GM21423 (cell line): ENCODE data around the gene TCIRG1.
"Not testable (repeated sequence)": the region's sequence is repeated elsewhere in the genome, so short reads cannot be mapped to it uniquely, and the experiment has no call there.

Experiments used
- ATAC-seq: cut with Tn5 transposase; IDR thresholded peaks from one replicate; pipeline ENCODE4 v1.9.1; 2021; ENCODE audit warnings: mild to moderate bottlenecking, moderate library complexity; ENCODE audit not compliant: unreplicated experiment

The TCIRG1 gene

GRCh38 chr11:68077617-68078582 lies 39.1 kb downstream of the TCIRG1 start:
- peak; percentile 78 for ATAC-seq

DNA sequence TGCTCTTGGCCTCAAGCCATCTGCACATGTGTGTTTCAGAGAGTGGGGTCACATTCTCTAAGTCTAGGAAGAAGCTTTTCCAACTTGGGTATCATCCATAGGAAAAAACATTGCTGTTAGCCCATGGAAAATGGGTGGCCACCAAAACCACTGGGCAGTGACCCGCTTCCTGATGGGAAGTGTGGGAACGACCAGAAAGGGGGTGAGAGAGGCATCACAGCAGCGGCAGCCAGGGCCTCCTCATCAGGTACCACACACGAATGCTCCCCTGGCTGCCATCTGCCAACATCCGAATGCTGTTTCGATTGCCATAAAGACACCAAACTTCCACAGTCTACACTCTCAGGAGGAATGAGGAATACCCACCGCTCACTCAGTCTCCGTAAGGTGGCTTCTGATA lies 42.0 kb downstream of the TCIRG1 start:
- ATAC-seq: no peak

DNA sequence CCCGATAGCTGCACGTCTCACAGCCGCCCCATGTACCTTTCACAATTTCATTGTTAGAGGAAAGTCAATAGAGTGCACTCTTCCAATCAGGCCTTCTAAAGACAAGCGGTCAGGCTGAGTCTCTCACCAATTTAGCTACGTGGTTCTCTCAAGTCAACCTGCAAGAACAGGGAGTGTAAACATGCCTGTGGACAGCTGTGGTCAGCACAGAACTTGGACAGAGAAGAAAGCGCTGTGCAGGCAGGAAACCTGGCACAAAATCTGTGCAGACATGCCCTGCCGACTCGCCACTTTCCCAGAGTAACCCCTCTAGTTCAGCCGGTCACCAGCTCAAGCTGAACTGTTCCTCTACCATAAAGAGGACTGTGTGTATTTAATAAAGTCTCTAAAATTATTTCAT lies 42.9 kb downstream of the TCIRG1 start:
- no peak for ATAC-seq

DNA sequence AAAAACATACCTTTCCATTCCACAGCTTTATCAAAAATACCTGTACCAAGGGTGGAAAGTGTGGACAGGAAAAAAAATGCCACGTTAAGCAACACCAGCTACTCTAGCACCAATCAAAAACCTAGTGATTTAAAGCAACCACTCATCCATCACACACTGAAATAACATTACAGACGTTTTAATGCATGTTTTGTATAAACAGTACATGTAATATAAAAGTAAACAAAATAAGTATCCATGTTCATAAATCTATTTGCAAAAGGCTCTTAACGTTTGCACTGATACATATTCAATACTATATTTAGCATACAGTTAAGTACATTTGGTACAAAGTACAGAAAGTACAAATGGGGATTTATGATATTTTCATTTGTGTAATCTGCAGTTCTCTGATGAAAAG lies 43.7 kb downstream of the TCIRG1 start:
- no peak for ATAC-seq

DNA sequence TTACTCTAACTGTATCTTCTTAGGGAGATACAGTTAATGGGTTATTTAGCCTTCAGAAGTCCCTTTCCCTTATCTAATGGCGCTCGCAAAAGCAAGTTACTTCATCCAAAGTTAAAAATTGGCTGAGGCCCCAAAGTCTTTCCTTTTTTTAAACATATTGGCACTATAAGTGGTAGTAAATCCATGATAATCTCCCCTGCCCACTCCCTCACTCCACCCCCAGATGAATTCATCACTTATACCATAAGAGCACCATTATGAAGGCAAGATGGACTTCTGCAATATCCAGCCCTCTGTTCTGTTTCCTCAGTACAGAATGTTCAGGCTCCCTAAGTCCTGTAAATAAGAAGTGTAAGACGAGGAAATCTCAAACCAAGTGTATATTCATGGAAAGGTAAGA lies 44.7 kb downstream of the TCIRG1 start:
- ATAC-seq: no peak

DNA sequence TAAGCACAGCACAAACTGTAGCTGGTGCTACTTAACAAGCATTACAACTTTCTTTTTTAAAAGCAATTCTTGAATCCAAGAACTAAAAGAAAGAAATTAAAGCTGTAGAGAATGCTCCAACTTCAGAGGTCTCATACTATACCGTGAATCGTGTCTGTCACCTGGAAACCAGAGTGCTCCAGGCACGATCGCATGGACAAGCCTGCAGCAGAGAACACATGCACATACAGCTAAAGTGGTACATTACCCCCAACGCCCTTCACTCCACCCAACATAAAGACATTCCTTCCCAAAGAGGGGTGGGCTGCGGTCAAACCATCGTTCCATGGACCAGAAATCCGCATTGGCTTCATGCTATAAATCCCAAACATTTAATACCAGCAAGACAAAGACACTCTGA lies 50.9 kb downstream of the TCIRG1 start:
- no peak for ATAC-seq

DNA sequence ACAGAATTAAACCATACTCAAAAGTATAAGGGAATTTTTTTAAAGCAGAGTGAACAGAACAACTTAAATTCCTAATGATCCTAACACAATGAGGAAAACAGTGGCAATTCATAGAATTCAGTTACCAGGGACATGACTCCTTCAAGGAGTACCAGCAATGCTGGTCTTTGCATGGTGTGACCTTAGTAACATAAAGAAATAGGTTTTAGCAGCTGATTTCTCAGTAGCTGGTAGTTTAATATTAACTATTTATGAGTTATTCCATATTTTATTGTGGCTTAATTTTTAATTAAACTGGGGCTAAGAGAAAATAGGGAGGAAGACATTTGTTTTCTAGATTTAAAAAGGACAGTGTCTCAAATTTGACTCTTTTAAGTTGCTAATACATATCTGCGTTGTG lies 51.5 kb downstream of the TCIRG1 start:
- no peak for ATAC-seq

GRCh38 chr11:68090706-68091105 lies 51.9 kb downstream of the TCIRG1 start:
- ATAC-seq: peak; percentile 70

DNA sequence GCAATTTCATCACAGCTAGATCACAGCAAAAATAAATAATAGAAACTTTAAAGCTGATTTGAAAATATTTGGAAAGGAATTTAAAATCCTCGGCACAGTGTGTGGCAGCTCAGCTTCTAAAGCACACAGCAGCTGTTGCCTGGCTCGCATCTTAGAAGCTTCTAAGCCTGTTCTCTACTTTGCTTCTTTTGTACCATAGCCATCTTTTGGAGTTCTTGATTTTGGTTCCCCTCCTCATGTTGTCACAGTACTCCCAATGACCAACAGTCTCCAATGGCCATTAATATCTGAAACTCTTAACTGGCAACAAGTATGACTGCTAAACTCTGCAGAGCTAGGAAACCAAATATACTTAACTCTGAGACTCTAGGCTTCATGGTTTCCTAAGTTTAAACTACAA lies 53.6 kb downstream of the TCIRG1 start:
- ATAC-seq: no peak

DNA sequence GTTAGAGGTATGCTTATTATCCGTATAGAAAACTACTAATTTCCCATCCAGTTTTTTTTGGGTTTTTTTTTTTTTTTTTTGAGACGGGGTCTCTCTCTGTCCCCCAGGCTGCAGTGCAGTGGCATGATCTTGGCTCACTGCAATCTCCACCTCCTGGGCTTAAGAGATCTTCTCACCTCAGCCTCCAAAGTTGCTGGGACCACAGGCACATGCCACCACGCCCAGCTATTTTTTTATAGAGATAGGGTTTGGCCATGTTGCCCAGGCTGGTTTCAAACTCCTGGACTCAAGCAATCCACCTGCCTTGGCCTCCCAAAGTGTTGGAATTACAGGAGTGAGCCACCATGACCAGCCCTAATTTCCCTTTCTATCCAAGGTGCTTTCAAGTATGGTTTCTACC lies 54.1 kb downstream of the TCIRG1 start:
- ATAC-seq: not testable (repeated sequence)

GRCh38 chr11:68093565-68093964 lies 54.7 kb downstream of the TCIRG1 start:
- ATAC-seq: no peak

DNA sequence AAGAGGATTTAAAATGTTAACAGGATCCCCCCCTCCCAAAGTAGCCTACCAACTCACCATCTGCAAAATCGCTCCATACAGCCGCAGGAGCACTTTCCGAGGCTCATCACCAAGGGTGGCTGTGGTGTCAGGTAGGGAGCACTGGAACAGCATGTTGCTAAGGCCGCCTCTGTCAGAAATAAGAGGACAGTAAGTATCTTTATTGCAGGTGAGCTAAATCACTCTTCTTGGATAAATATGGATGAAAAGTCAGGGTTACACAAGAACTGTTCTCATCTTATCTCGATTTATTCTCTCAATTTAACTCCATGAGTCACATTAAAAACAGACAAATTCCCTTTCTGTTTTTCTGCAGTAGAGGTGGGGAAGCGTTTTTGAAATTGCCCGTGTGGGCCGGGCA lies 58.1 kb downstream of the TCIRG1 start:
- no peak for ATAC-seq

DNA sequence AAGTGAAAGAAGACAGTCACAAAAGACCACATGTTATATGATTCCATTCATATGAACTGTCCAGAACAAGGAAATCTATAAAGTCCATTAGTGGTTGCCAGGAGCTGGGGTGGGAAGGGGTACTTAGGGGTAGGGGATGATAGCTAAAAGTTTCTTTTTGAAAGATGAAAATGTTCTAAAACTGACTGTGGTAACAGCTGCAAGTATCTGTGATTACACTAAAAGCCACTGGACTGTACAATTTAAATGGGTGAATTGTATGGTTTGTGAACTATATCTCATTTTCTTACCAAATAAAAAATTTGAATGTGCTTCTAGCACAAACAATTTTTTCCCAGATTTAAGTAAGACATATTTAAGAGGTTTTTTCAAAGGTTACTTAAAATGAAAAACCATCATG lies 60.2 kb downstream of the TCIRG1 start:
- no peak for ATAC-seq

DNA sequence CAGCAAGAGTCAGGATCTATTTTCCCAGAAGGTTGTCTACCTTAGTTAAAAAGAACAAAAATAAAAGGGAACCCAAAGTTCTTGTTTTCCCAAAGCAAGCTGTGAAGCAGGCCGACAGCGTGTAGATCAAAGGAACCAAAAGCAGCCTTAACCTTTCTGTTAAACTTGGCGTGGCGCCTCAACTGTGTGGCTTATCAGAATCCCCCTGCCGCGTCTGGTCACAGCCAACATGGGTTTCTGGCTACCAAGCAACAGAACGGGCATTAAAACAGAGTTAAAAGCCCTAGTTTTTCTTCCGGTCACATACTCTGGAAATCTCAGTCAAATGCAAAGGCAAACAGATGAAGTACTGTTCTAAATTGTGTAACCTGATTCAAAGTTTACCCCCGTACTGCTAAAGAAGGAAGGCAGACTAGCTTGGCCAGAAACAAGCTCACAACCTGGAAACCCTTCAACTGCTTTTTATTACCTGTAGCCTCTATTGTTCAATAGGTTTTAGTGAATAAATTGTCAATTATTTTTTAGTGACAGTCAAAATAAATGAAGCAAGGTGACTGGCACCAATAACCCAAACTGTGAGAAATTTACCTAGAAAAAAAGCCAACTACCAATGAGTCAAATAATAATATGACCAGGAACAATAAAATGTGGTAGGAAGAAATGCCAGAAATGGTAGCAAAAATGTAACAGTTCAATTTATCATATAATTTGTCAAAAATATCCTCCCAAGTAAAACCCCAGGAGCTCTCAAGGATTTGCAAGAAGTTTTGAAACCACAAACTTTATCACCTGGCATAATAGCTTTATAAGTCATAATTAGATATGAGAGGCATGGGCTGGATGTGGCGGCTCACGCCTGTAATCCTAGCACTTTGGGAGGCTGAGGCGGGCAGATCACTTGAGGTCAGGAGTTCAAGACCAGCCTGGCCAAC lies 60.9 kb downstream of the TCIRG1 start:
- ATAC-seq: peak; percentile 65
